Measurements from ENCODE around the gene PLXDC1. TPM values are rescaled to one million over a fixed set of nuclear protein-coding genes. Genes with fewer than 3 reads are reported as not detected.
"Not testable (repeated sequence)": the region's sequence is repeated elsewhere in the genome, so short reads cannot be mapped to it uniquely, and the experiment has no call there.

The PLXDC1 gene
- total RNA-seq, 6 experiments from 2014 or later: 0.11 to 1.6 (median 0.54) TPM

DNA sequence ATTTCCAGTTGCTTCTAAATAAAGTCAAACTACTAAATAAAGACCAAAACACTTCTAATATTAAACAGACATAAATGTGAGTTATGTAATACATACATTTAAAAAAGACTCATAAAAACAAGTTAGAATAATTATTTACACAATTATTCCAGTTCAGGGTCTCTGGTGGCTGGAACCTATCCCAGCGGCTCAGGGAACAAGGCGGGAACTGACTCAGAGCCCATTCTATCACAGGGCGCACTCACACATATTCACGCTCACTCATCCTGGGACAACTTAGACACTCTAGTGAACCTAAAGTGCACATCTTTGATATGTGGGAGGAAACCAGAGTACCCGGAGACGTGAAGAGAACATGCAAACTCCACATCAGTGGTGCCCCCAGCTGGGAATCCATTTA is 25.0 kb downstream of the PLXDC1 start:
- no peaks in the 10 kb centered on the region for H3K9me3 ChIP-seq
- intact Hi-C loops (cut with DNase I): no loop called here
- no peak for ATAC-seq
- no peaks in the 10 kb centered on the region for H3K4me1 ChIP-seq
- WGBS (ENCODE audit: insufficient coverage, low coverage, low lambda C conversion rate, missing lambda C conversion rate): 63% methylated on average over 5 of the region's 6 CpGs
- TF ChIP-seq POLR2A (IDR thresholded peaks at IDR 0.05): no peak
- TF ChIP-seq, protein P1, sequence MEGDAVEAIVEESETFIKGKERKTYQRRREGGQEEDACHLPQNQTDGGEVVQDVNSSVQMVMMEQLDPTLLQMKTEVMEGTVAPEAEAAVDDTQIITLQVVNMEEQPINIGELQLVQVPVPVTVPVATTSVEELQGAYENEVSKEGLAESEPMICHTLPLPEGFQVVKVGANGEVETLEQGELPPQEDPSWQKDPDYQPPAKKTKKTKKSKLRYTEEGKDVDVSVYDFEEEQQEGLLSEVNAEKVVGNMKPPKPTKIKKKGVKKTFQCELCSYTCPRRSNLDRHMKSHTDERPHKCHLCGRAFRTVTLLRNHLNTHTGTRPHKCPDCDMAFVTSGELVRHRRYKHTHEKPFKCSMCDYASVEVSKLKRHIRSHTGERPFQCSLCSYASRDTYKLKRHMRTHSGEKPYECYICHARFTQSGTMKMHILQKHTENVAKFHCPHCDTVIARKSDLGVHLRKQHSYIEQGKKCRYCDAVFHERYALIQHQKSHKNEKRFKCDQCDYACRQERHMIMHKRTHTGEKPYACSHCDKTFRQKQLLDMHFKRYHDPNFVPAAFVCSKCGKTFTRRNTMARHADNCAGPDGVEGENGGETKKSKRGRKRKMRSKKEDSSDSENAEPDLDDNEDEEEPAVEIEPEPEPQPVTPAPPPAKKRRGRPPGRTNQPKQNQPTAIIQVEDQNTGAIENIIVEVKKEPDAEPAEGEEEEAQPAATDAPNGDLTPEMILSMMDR (IDR thresholded peaks at IDR 0.05): no peak
- no peaks in the 10 kb centered on the region for H3K36me3 ChIP-seq
- H3K27me3 ChIP-seq: no peaks in the 10 kb centered on the region
- no peak overlapping the region for H3K27ac ChIP-seq
- DNase-seq: no peak
- no peak overlapping the region for H3K4me3 ChIP-seq

DNA sequence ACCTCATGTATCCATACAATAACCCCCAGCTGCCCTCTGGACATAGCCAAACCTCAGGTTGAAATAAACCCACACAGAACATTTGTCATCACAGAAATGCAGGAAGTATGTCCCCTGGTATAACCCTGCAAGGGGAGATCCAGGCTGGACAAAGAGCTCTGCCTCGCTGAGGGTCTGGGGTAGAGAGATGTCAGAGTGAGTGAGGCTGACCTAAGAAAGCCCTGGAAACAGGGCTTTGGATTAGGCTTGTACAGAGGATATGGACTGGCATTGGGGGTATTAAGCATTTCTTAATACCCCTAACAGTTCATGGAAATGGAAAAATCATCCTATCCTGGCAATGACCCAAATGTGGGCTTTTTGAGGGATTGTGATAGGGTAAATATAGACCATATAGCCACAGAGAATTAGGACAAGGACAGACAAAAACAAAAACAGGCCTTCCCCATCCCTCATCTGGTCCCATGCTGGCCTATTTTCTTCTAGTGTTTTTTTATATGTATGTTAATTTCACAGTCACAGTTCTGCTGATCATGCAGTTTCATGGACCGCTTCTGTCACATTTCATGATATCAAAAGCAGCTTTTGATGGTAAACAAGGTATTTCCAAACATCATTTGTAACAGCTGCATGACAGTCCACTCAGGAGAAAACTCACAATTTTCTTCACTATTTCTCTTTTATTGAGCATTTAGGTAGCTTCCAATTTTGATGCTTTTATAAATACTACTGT is 26.1 kb downstream of the PLXDC1 start:
- no peaks in the 10 kb centered on the region for H3K4me1 ChIP-seq
- H3K4me3 ChIP-seq: no peak overlapping the region
- ATAC-seq (no peak), DNase-seq (no peak)
- H3K27ac ChIP-seq: no peak overlapping the region
- H3K9me3 ChIP-seq: no peaks in the 10 kb centered on the region
- H3K36me3 ChIP-seq: no peaks in the 10 kb centered on the region
- H3K27me3 ChIP-seq: no peaks in the 10 kb centered on the region
- no peak for TF ChIP-seq POLR2A (IDR thresholded peaks at IDR 0.05)
- TF ChIP-seq, protein P1 (IDR thresholded peaks at IDR 0.05): no peak
- intact Hi-C loops (cut with DNase I): no loop called here
- 75% methylated on average over 2 of the region's 2 CpGs for WGBS (ENCODE audit: insufficient coverage, low coverage, low lambda C conversion rate, missing lambda C conversion rate)

DNA sequence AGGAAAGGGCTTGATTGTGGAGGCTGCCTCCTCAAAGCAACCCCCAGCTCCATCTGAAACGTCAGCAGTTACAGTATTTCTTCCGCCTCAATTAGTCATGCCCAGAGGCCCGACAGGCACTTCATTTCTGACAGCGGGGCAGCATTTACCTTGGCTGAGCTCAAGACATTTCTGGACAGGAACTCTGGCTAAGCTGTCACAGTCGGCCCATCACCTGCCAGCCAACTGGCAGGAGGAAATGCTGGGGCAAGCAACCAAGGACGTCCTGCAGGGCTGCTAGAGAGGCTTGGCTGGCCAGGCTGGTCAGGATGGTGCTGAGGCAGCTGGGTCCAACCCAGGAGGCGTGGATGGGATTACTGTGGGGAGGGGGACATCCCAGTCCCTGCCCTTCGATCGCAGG is 27.8 kb downstream of the PLXDC1 start:
- Histone ChIP-seq H3K4me1 (no peaks in the 10 kb centered on the region), H3K27ac (no peak overlapping the region), H3K36me3 (no peaks in the 10 kb centered on the region), H3K27me3 (no peaks in the 10 kb centered on the region), H3K4me3 (no peak overlapping the region), H3K9me3 (no peaks in the 10 kb centered on the region)
- intact Hi-C loops (cut with DNase I): no loop called here
- no peak for TF ChIP-seq POLR2A (IDR thresholded peaks at IDR 0.05)
- TF ChIP-seq, protein P1 (IDR thresholded peaks at IDR 0.05): no peak
- no peak for ATAC-seq
- DNase-seq: no peak
- no CpG with 5 or more reads among the region's 9 CpGs for WGBS (ENCODE audit: insufficient coverage, low coverage, low lambda C conversion rate, missing lambda C conversion rate)

DNA sequence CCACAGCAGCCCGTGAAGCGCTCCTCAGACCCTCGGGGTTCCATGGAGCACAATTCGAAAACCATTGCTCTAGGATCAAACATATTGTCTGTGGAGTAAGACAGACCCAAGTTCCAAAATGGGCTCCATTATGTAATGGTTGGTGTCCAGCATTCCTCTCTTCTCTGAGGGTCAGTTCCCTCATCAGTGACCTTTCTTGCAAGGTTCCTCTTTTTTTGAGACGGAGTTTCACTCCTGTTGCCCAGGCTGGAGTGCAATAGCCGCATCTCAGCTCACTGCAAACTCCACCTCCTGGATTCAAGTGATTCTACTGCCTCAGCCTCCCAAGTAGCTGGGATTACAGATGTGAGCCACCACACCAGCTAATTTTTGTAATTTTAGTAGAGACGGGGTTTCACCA is 28.4 kb downstream of the PLXDC1 start:
- Histone ChIP-seq H3K4me1 (no peaks in the 10 kb centered on the region), H3K4me3 (no peak overlapping the region), H3K9me3 (no peaks in the 10 kb centered on the region), H3K27ac (no peak overlapping the region), H3K36me3 (no peaks in the 10 kb centered on the region), H3K27me3 (no peaks in the 10 kb centered on the region)
- intact Hi-C loops (cut with DNase I): no loop called here
- DNase-seq (no peak), ATAC-seq (peak in 2 of 4 donors; percentile 30 to 50)
- TF ChIP-seq, protein P1 (IDR thresholded peaks at IDR 0.05): no peak
- WGBS (ENCODE audit: insufficient coverage, low coverage, low lambda C conversion rate, missing lambda C conversion rate): 71% methylated on average over 7 of the region's 7 CpGs

DNA sequence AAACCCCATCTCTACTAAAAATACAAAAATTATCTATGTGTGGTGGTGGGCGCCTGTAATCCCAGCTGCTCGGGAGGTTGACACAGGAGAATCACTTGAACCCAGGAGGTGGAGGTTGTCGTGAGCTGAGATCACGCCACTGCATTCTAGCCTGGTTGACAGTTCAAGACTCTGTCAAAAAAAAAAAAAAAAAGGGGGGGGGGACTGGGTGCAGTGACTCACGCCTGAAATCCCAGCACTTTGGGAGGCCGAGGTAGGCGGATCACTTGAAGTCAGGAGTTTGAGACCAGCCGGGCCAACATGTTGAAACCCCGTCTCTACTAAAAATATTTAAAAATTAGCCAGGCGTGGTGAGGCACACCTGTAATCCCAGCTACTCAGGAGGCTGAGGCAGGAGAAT is 29.5 kb downstream of the PLXDC1 start:
- 84% methylated on average over 10 of the region's 10 CpGs for WGBS (ENCODE audit: insufficient coverage, low coverage, low lambda C conversion rate, missing lambda C conversion rate)
- H3K27ac ChIP-seq; intact Hi-C loops (cut with DNase I); H3K36me3 ChIP-seq; DNase-seq; H3K9me3 ChIP-seq; ATAC-seq; H3K27me3 ChIP-seq; H3K4me3 ChIP-seq; H3K4me1 ChIP-seq: not testable (repeated sequence)

All from right lobe of liver (tissue), 6 donors.